Epithelial cell of proximal tubule (primary cell): Measurements from ENCODE around the gene NFYC. TPM values are rescaled to one million over a fixed set of nuclear protein-coding genes. Genes with fewer than 3 reads are reported as not detected.
A peak's percentile ranks its signal among the peaks of the same experiment; 100 is the strongest.

Experiments used
- DNase-seq: peaks from one replicate; pipeline ENCODE4 v3.0.0-alpha.2; 2011; ENCODE audit warnings: low read depth
- H3K4me3 ChIP-seq: 2 replicates; pipeline ENCODE4 v1.5.1; 2011; ENCODE audit warnings: low read depth, mild to moderate bottlenecking, low read length
- CTCF ChIP-seq: conservative IDR thresholded peaks from 2 replicates; pipeline ENCODE4 v1.5.1; 2012; ENCODE audit warnings: low read depth, mild to moderate bottlenecking, low read length
- total RNA-seq: library from RNA; depleted of rRNA; stranded (reverse); fragments of >200 nt; gene quantifications from 2 replicates; pipeline ENCODE4 v1.2.3, GENCODE V29; 2015

The NFYC gene
- total RNA-seq, 1 donor from 2014 or later: 50.5 TPM

GRCh38 chr1:40736085-40736531 lies 44.6 kb downstream of the NFYC start:
- no peak overlapping the region for H3K4me3 ChIP-seq
- peak; percentile 61 for DNase-seq
- TF ChIP-seq CTCF: no peak

GRCh38 chr1:40738831-40739230 lies 47.3 kb downstream of the NFYC start:
- DNase-seq: no peak
- no peak overlapping the region for H3K4me3 ChIP-seq
- TF ChIP-seq CTCF: no peak

- H3K4me3 ChIP-seq: no peak overlapping the region
- no peak for DNase-seq
- no peak for TF ChIP-seq CTCF
Measured at GRCh38 chr1:40739455-40740008, 48.0 kb downstream of the NFYC start.

DNA sequence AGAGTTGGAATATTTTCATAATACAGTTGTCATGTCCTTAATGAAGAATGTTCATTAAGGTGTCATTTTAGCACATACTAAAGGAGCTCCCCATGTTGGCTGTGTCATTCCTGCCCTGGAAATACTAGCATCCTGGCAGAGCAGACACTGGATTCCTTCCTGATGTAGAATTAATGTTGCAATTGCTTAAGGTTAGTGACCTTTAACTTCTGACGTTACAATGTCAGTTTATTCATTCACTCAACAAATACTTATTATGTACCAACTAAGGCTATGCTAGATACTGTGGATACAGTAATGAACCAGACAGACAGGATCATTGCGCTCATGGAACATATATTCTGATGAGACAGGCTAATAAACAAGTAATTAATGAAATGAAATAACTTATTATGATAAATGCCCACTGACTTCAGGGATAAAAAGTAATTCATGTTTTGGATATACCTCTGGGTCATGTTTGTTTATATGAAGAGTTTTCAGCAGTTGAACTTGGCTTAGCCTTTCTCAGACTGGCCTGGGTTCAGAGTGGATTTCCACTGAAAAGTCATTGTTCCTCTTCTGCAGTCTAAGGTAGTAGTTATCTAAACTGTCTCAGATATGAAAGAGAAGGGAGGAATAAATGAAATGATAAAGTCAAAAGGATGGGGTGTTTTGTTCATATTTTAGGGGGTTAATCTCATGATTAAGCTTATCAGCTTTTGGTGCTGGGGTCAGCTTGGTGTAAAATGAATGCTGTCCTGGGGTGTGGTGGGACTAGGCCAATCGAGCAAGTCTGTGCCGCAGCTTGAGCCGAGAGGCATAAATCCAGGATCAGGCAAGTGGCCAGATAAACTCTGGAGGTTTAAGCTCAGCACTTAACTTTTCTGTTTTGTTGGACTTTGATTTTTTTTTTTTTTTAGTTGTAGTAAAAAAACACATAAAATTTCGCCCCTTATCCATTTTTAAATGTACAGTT lies 48.8 kb downstream of the NFYC start:
- TF ChIP-seq CTCF: no peak
- DNase-seq: peak; percentile 35
- no peak overlapping the region for H3K4me3 ChIP-seq

- DNase-seq: no peak
- TF ChIP-seq CTCF: no peak
- H3K4me3 ChIP-seq: no peak overlapping the region
Measured at GRCh38 chr1:40740997-40741736, 49.7 kb downstream of the NFYC start.

DNA sequence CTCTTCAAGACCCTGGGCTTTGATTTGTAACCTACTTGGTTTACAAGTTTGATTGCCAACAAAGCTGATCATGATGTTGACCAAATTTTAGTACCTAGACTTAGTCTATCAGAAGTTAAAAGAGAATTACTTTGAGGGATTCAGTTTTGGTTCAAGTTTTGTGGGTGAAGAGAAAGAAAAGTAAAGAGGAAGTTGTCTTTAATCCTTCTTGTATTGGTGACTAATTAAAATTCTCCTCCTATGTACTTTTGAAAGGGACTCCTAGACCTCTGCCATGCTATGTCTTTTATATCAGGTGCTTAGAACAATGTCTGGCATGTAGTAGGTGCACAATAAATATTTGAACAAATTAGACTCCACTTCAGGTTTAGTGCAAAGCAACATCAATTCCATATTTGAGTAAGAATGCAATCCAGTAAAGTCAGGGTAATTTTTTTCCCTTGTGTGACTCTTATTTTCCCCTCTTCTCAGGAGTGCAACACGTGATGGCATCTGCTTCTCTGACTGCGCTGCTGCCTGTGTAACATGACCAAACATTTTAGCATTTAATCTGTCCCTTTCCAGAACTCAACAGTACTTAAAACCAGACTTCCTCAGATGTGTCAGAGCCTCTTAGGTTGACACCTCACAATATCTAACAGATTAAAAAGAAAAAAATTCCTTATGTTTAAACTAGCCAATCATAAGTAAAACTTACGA lies 51.0 kb downstream of the NFYC start:
- no peak for TF ChIP-seq CTCF
- no peak for DNase-seq
- H3K4me3 ChIP-seq: no peak overlapping the region
